Mesenchymal stem cell (in vitro differentiated cells and primary cell): Measurements from ENCODE around the gene SPINK4.

Source experiments
- DNase-seq: peaks from one replicate; pipeline ENCODE4 v3.0.0-alpha.2; 2013
- H2AFZ ChIP-seq: one replicate; pipeline ENCODE4 v1.6.1; 2013; ENCODE audit warnings: low read depth, mild to moderate bottlenecking, control low read depth, inconsistent platforms, low read length, moderate library complexity
- H2AK5ac ChIP-seq: 2 replicates; pipeline ENCODE4 v1.6.1; 2013; ENCODE audit warnings: low read length, moderate library complexity, mild to moderate bottlenecking, inconsistent platforms; ENCODE audit not compliant: severe bottlenecking
- H2BK120ac ChIP-seq: one replicate; pipeline ENCODE4 v1.6.1; 2013; ENCODE audit warnings: low read depth, mild to moderate bottlenecking, inconsistent platforms, low read length, moderate library complexity
- H2BK12ac ChIP-seq, 2 experiments: one replicate each; pipeline ENCODE4 v1.6.1; 2013; ENCODE audit warnings: inconsistent platforms in 2 of 2, low read length in 2 of 2, mild to moderate bottlenecking in 2 of 2, moderate library complexity in 2 of 2, control low read depth in 1 of 2
- H2BK15ac ChIP-seq: one replicate; pipeline ENCODE4 v1.6.1; 2013; ENCODE audit warnings: mild to moderate bottlenecking, low read depth, inconsistent platforms; ENCODE audit not compliant: poor library complexity, severe bottlenecking
- H2BK5ac ChIP-seq: 2 replicates; pipeline ENCODE4 v1.6.1; 2013; ENCODE audit warnings: low read depth, mild to moderate bottlenecking, low read length, control low read depth, inconsistent platforms; ENCODE audit not compliant: poor library complexity, severe bottlenecking
- H3K14ac ChIP-seq, 2 experiments: one replicate each; pipeline ENCODE4 v1.6.1; 2013; ENCODE audit warnings: inconsistent platforms in 2 of 2, low read length in 2 of 2, control low read depth in 1 of 2, mild to moderate bottlenecking in 1 of 2, moderate library complexity in 1 of 2
- H3K18ac ChIP-seq, 2 experiments: one replicate each; pipeline ENCODE4 v1.6.1; 2013; ENCODE audit warnings: inconsistent platforms in 2 of 2, low read length in 2 of 2, control low read depth in 1 of 2, low read depth in 1 of 2, mild to moderate bottlenecking in 1 of 2
- H3K23ac ChIP-seq, 2 experiments: one replicate each; pipeline ENCODE4 v1.6.1; 2013; ENCODE audit warnings: inconsistent platforms in 2 of 2, low read length in 2 of 2, mild to moderate bottlenecking in 2 of 2, moderate library complexity in 2 of 2, control low read depth in 1 of 2
- H3K27ac ChIP-seq: 2 replicates; pipeline ENCODE4 v1.5.1; 2013; ENCODE audit warnings: mild to moderate bottlenecking, moderate library complexity, low read length, control low read depth, inconsistent platforms; ENCODE audit not compliant: poor library complexity, severe bottlenecking
- H3K27me3 ChIP-seq, 2 experiments: 2 replicates each; pipeline versions ENCODE4 v1.6.1 to v1.7.0; 2013; ENCODE audit warnings: low read length in 2 of 2, mild to moderate bottlenecking in 2 of 2, moderate library complexity in 2 of 2, control low read depth in 1 of 2, inconsistent platforms in 1 of 2; ENCODE audit not compliant: control insufficient read depth in 1 of 2, insufficient read depth in 1 of 2
- H3K36me3 ChIP-seq, 2 experiments: 2 replicates each; pipeline versions ENCODE4 v1.6.1 to v1.7.0; 2013; ENCODE audit warnings: low read length in 2 of 2, control low read depth in 1 of 2, inconsistent platforms in 1 of 2, low read depth in 1 of 2, mild to moderate bottlenecking in 1 of 2; ENCODE audit not compliant: insufficient read depth in 2 of 2, control insufficient read depth in 1 of 2
- H3K4ac ChIP-seq, 2 experiments: one replicate each; pipeline ENCODE4 v1.6.1; 2013; ENCODE audit warnings: inconsistent platforms in 2 of 2, low read length in 2 of 2, mild to moderate bottlenecking in 2 of 2, moderate library complexity in 2 of 2, control low read depth in 1 of 2, low read depth in 1 of 2
- H3K4me1 ChIP-seq: 2 replicates; pipeline ENCODE4 v1.6.1; 2013; ENCODE audit warnings: low read depth, low read length, control low read depth; ENCODE audit not compliant: control insufficient read depth, insufficient read depth
- H3K4me2 ChIP-seq: 2 replicates; pipeline ENCODE4 v1.6.1; 2013; ENCODE audit warnings: low read length, mild to moderate bottlenecking, inconsistent platforms; ENCODE audit not compliant: poor library complexity, severe bottlenecking
- H3K4me3 ChIP-seq, 2 experiments: 2 replicates each; pipeline versions ENCODE4 v1.5.1 to v1.7.0; 2013; ENCODE audit warnings: low read length in 2 of 2, mild to moderate bottlenecking in 2 of 2, control low read depth in 1 of 2, low read depth in 1 of 2; ENCODE audit not compliant: insufficient read depth in 1 of 2
- H3K79me1 ChIP-seq: replicated peaks from 2 replicates; pipeline ENCODE4 v1.6.1; 2013; ENCODE audit warnings: mild to moderate bottlenecking, control low read depth, low read length, inconsistent platforms; ENCODE audit not compliant: poor library complexity, severe bottlenecking
- H3K9ac ChIP-seq: 2 replicates; pipeline ENCODE4 v1.7.0; 2013; ENCODE audit warnings: mild to moderate bottlenecking, low read length, moderate library complexity
- H3K9me3 ChIP-seq: 2 replicates; pipeline ENCODE4 v1.7.0; 2013; ENCODE audit warnings: mild to moderate bottlenecking, low read length; ENCODE audit not compliant: control insufficient read depth
- H4K8ac ChIP-seq: one replicate; pipeline ENCODE4 v1.6.1; 2013; ENCODE audit warnings: inconsistent platforms, mild to moderate bottlenecking, low read length, moderate library complexity
- H4K91ac ChIP-seq: one replicate; pipeline ENCODE4 v1.6.1; 2013; ENCODE audit warnings: mild to moderate bottlenecking, low read length, inconsistent platforms
- WGBS: methylation state at CpG from one replicate; pipeline ENCODE4 v1.1.7; 2013; ENCODE audit warnings: mixed read lengths; 5-methylcytosine and 5-hydroxymethylcytosine counted together

The SPINK4 gene

GRCh38 chr9:33227008-33227398 lies 13.0 kb upstream of the SPINK4 start:
- Histone ChIP-seq H3K79me1 (no peaks in the 10 kb centered on the region), H2BK12ac (no peak overlapping the region), H4K91ac (no peak overlapping the region), H3K27ac (no peak overlapping the region), H2BK15ac (no peak overlapping the region), H3K27me3 (peaks cover 2 to 34% of the 10 kb centered on the region in 2 experiments), H3K36me3 (no peaks in the 10 kb centered on the region), H3K14ac (no peak overlapping the region), H3K4ac (no peak overlapping the region), H2BK120ac (no peak overlapping the region), H2AK5ac (no peak overlapping the region), H3K4me3 (no peak overlapping the region), H3K9ac (no peak overlapping the region), H2BK5ac (no peak overlapping the region), H3K9me3 (no peaks in the 10 kb centered on the region), H3K4me2 (no peak overlapping the region), H3K18ac (no peak overlapping the region), H3K4me1 (peaks cover 14% of the 10 kb centered on the region), H2AFZ (no peak overlapping the region), H3K23ac (no peak overlapping the region), H4K8ac (no peak overlapping the region)
- DNase-seq = no peak
- WGBS = 91% methylated on average over 9 of the region's 10 CpGs

- DNase-seq = no peak
- Histone ChIP-seq H2AK5ac (no peak overlapping the region), H3K27me3 (peaks cover 6 to 32% of the 10 kb centered on the region in 2 experiments), H3K4ac (no peak overlapping the region), H3K4me1 (peaks cover 14% of the 10 kb centered on the region), H3K14ac (no peak overlapping the region), H3K4me2 (no peak overlapping the region), H3K18ac (no peak overlapping the region), H2BK12ac (no peak overlapping the region), H3K27ac (no peak overlapping the region), H2BK5ac (no peak overlapping the region), H2BK15ac (no peak overlapping the region), H3K4me3 (no peak overlapping the region), H3K79me1 (no peaks in the 10 kb centered on the region), H3K23ac (no peak overlapping the region), H4K91ac (no peak overlapping the region), H4K8ac (no peak overlapping the region), H2AFZ (no peak overlapping the region), H3K9me3 (no peaks in the 10 kb centered on the region), H2BK120ac (no peak overlapping the region), H3K9ac (no peak overlapping the region), H3K36me3 (no peaks in the 10 kb centered on the region)
- 83% methylated on average over 8 of the region's 8 CpGs for WGBS
These were observed 12.2 kb upstream of the SPINK4 start for GRCh38 chr9:33227741-33228140.

GRCh38 chr9:33228606-33229005 lies 11.4 kb upstream of the SPINK4 start:
- Histone ChIP-seq H2AK5ac (no peak overlapping the region), H2BK120ac (no peak overlapping the region), H3K79me1 (no peaks in the 10 kb centered on the region), H3K9ac (no peak overlapping the region), H3K23ac (no peak overlapping the region), H3K27me3 (peaks cover 6 to 27% of the 10 kb centered on the region in 2 experiments), H3K4me3 (no peak overlapping the region), H2BK5ac (no peak overlapping the region), H3K4me2 (no peak overlapping the region), H2BK12ac (no peak overlapping the region), H3K18ac (no peak overlapping the region), H3K36me3 (no peaks in the 10 kb centered on the region), H3K27ac (no peak overlapping the region), H3K4me1 (peaks cover 15% of the 10 kb centered on the region), H4K91ac (no peak overlapping the region), H4K8ac (no peak overlapping the region), H2AFZ (no peak overlapping the region), H3K4ac (no peak overlapping the region), H3K14ac (no peak overlapping the region), H3K9me3 (no peaks in the 10 kb centered on the region), H2BK15ac (no peak overlapping the region)
- DNase-seq = no peak
- 72% methylated on average over 4 of the region's 4 CpGs for WGBS

GRCh38 chr9:33229359-33230114 lies 10.4 kb upstream of the SPINK4 start:
- H3K27ac ChIP-seq = no peak overlapping the region
- WGBS = 83% methylated on average over 6 of the region's 9 CpGs
- no peak overlapping the region for H3K18ac ChIP-seq
- no peak overlapping the region for H3K9ac ChIP-seq
- H4K91ac ChIP-seq = no peak overlapping the region
- H2BK5ac ChIP-seq = no peak overlapping the region
- H3K23ac ChIP-seq = no peak overlapping the region
- peaks cover 24% of the 10 kb centered on the region for H3K4me1 ChIP-seq
- H3K4me2 ChIP-seq = no peak overlapping the region
- no peak overlapping the region for H3K4me3 ChIP-seq
- no peak overlapping the region for H3K4ac ChIP-seq
- no peak overlapping the region for H4K8ac ChIP-seq
- H3K14ac ChIP-seq = no peak overlapping the region
- no peak overlapping the region for H2AFZ ChIP-seq
- H2AK5ac ChIP-seq = no peak overlapping the region
- H3K9me3 ChIP-seq = no peaks in the 10 kb centered on the region
- H3K36me3 ChIP-seq = no peaks in the 10 kb centered on the region
- H2BK12ac ChIP-seq = no peak overlapping the region
- H2BK120ac ChIP-seq = no peak overlapping the region
- peaks cover 6 to 27% of the 10 kb centered on the region in 2 experiments for H3K27me3 ChIP-seq
- no peak overlapping the region for H2BK15ac ChIP-seq
- no peak for DNase-seq
- no peaks in the 10 kb centered on the region for H3K79me1 ChIP-seq
